Measurements from ENCODE around the gene OSGEP. TPM values are rescaled to one million over a fixed set of nuclear protein-coding genes. Genes with fewer than 3 reads are reported as not detected.

The OSGEP gene
- total RNA-seq, 2 experiments from 2014 or later, result 76.6 to 86.6 TPM

GRCh38 chr14:20460458-20461224 is 6.0 kb upstream of the OSGEP start:
- peaks cover 47% of the 10 kb centered on the region for H3K79me2 ChIP-seq (ENCODE audit: insufficient read depth, low read depth, low read length)

GRCh38 chr14:20458031-20458789 is 3.6 kb upstream of the OSGEP start:
- no peak overlapping the region for H3K4me3 ChIP-seq (ENCODE audit: low read depth, low read length, poor library complexity, severe bottlenecking)
- no peaks in the 10 kb centered on the region for H3K9me3 ChIP-seq (ENCODE audit: low read length)
- intact Hi-C loops (cut with micrococcal nuclease; ENCODE audit: unreplicated experiment), result no loop called here
- H3K79me2 ChIP-seq (ENCODE audit: insufficient read depth, low read depth, low read length), result peaks cover 66% of the 10 kb centered on the region
- BruUV-seq (replicated peaks), result no TSS peak
- POLR2A ChIA-PET, result interaction anchor here (1.0 kb wide), 1 partner anchor 41 kb away, joined by 3 read pairs; no protein-coding TSS in a partner anchor
- CTCF ChIA-PET (ENCODE audit: unreplicated experiment), result no interaction called here
- H3K27ac ChIP-seq (ENCODE audit: low read depth, low read length, poor library complexity, severe bottlenecking), result no peak overlapping the region
- peak overlapping the region; percentile 88; the same call in 1 of the 2 replicates for H3K4me2 ChIP-seq (ENCODE audit: low read length)
- no peaks in the 10 kb centered on the region for H3K9me2 ChIP-seq (ENCODE audit: insufficient read depth, low read length)
- H3K36me3 ChIP-seq (ENCODE audit: insufficient read depth, low read length), result peaks cover 49% of the 10 kb centered on the region
- TF ChIP-seq CTCF (conservative IDR thresholded peaks at IDR 0.05; ENCODE audit: low read length) (no peak), EZH2phosphoT487 (IDR thresholded peaks at IDR 0.05; ENCODE audit: borderline replicate concordance, low read depth, low read length) (no peak)
- peaks cover 14% of the 10 kb centered on the region; the same call in 1 of the 2 replicates for H4K20me1 ChIP-seq (ENCODE audit: insufficient read depth, low read length)
- DNase-seq (ENCODE audit: low spot score), result no peak
- H2AFZ ChIP-seq (ENCODE audit: low read length), result no peak overlapping the region
- H3K4me1 ChIP-seq (ENCODE audit: insufficient read depth, low read length, poor library complexity, severe bottlenecking), result peaks cover 60% of the 10 kb centered on the region

More at GRCh38 chr14:20460458-20461224, 6.0 kb upstream of the OSGEP start:
- peak overlapping the region; percentile 84 for H3K27ac ChIP-seq (ENCODE audit: low read depth, low read length, poor library complexity, severe bottlenecking)
- peaks cover 47% of the 10 kb centered on the region for H3K36me3 ChIP-seq (ENCODE audit: insufficient read depth, low read length)
- H3K9me3 ChIP-seq (ENCODE audit: low read length), result no peaks in the 10 kb centered on the region
- no peak for TF ChIP-seq EZH2phosphoT487 (IDR thresholded peaks at IDR 0.05; ENCODE audit: borderline replicate concordance, low read depth, low read length)
- TF ChIP-seq CTCF (conservative IDR thresholded peaks at IDR 0.05; ENCODE audit: low read length), result no peak
- peaks cover 62% of the 10 kb centered on the region for H3K4me1 ChIP-seq (ENCODE audit: insufficient read depth, low read length, poor library complexity, severe bottlenecking)
- peak overlapping the region; percentile 99 for H3K4me2 ChIP-seq (ENCODE audit: low read length)
- peaks cover 14% of the 10 kb centered on the region; the same call in 1 of the 2 replicates for H4K20me1 ChIP-seq (ENCODE audit: insufficient read depth, low read length)
- intact Hi-C loops (cut with micrococcal nuclease; ENCODE audit: unreplicated experiment), result loop anchor here (1.0 to 10.0 kb wide), 5 partner anchors 48 to 1464 kb away; partner anchors contain the start of genes PARP2, RNASE4, TEP1 and TTC5
- ChIA-PET POLR2A (interaction anchor here (0.6 to 5.4 kb wide), 20 partner anchors 8 to 1770 kb away, joined by 3 to 58 read pairs (median 4); partner anchors contain the start of genes CCNB1IP1, PARP2 and PNP), CTCF (ENCODE audit: unreplicated experiment) (interaction anchor here (0.8 to 1.3 kb wide), 3 partner anchors 45 to 132 kb away, joined by 3 to 8 read pairs (median 4); partner anchors contain the start of gene CCNB1IP1)
- no peaks in the 10 kb centered on the region for H3K9me2 ChIP-seq (ENCODE audit: insufficient read depth, low read length)
- BruUV-seq (replicated peaks), result no TSS peak
- peak overlapping the region; percentile 83 for H3K4me3 ChIP-seq (ENCODE audit: low read depth, low read length, poor library complexity, severe bottlenecking)
- H2AFZ ChIP-seq (ENCODE audit: low read length), result no peak overlapping the region
- DNase-seq (ENCODE audit: low spot score), result peak; percentile 73
